ENCODE data around the gene DIDO1.
A peak's percentile ranks its signal among the peaks of the same experiment; 100 is the strongest.

DIDO1 gene

GRCh38 chr20:62908971-62909791 lies 17.1 kb downstream of the DIDO1 start:
- no peak for DNase-seq

- peak; percentile 40 for DNase-seq
Observed at GRCh38 chr20:62907384-62908317, 18.7 kb downstream of the DIDO1 start.

- DNase-seq: no peak
Observed at GRCh38 chr20:62906647-62907375, 19.5 kb downstream of the DIDO1 start.

GRCh38 chr20:62906209-62906608 lies 20.1 kb downstream of the DIDO1 start:
- DNase-seq: no peak

GRCh38 chr20:62905536-62906117 lies 20.7 kb downstream of the DIDO1 start:
- DNase-seq: no peak

GRCh38 chr20:62902926-62903615 lies 23.2 kb downstream of the DIDO1 start:
- peak; percentile 36 for DNase-seq

- no peak for DNase-seq
Observed at GRCh38 chr20:62901891-62902290, 24.4 kb downstream of the DIDO1 start.

- DNase-seq: no peak
Observed at GRCh38 chr20:62900692-62901584, 25.4 kb downstream of the DIDO1 start.

- DNase-seq: peak; percentile 67
Observed at GRCh38 chr20:62900052-62900691, 26.1 kb downstream of the DIDO1 start.

- no peak for DNase-seq
Observed at GRCh38 chr20:62899633-62900051, 26.7 kb downstream of the DIDO1 start.

- DNase-seq: no peak
Observed at GRCh38 chr20:62898970-62899632, 27.2 kb downstream of the DIDO1 start.

GRCh38 chr20:62898093-62898964 lies 28.0 kb downstream of the DIDO1 start:
- DNase-seq: no peak

GRCh38 chr20:62897666-62898065 lies 28.6 kb downstream of the DIDO1 start:
- no peak for DNase-seq

- no peak for DNase-seq
Observed at GRCh38 chr20:62896526-62896925, 29.8 kb downstream of the DIDO1 start.

GRCh38 chr20:62895539-62895938 lies 30.8 kb downstream of the DIDO1 start:
- no peak for DNase-seq

GRCh38 chr20:62894261-62894660 lies 32.0 kb downstream of the DIDO1 start:
- DNase-seq: no peak

- DNase-seq: no peak
Observed at GRCh38 chr20:62893700-62894099, 32.6 kb downstream of the DIDO1 start.
